ENCODE measurements around the gene MYZAP.
A peak's percentile ranks its signal among the peaks of the same experiment; 100 is the strongest.
"Not testable (repeated sequence)": the region's sequence is repeated elsewhere in the genome, so short reads cannot be mapped to it uniquely, and the experiment has no call there.

Gene MYZAP

DNA sequence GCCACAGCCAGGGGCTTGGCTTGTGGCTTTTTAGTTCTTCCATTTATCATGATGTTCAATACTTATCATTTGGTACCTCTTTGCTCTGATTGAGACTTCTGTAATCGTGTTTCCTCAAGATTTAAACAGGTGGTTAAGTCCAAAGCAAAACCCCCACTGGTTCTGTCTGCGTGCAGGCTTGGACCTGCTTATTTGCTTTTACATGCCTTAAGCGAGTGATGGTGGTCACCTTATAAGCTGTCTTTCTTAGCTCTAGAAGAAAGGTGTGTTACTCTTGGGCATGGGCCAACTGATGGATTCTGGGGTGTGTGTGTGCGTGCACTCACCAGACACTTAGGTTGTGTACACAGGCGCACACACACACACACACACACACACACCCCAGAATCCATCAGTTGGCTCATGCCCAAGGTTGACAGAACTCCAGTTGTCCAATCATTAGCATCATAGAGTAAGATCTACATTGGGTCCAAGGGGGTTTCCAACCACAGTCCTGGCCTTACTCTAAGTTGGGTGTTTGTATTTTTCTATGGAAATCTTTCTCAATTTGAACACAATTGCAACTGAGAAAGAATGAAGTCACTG is 1.2 kb downstream of the MYZAP start:
- DNase-seq (ENCODE audit: low read depth, low spot score): no peak

DNA sequence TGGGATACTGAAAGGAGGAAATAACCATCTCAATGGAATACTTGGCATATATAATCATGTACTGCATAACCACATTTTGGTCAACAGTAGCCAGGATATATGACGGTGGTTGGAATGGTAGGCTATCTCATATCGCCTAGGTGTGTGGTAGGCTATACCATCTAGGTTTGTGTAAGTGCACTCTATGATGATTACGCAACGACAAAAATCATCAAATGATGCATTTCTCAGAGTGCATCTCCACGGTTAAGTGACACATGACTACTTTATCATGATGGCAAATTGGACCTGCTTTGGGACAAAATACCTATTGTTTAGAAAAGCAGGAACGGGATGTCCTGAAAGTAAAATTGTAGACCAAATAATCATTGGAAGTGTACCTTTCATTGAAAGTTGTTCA is 2.8 kb downstream of the MYZAP start:
- no peak for DNase-seq (ENCODE audit: low read depth, low spot score)

DNA sequence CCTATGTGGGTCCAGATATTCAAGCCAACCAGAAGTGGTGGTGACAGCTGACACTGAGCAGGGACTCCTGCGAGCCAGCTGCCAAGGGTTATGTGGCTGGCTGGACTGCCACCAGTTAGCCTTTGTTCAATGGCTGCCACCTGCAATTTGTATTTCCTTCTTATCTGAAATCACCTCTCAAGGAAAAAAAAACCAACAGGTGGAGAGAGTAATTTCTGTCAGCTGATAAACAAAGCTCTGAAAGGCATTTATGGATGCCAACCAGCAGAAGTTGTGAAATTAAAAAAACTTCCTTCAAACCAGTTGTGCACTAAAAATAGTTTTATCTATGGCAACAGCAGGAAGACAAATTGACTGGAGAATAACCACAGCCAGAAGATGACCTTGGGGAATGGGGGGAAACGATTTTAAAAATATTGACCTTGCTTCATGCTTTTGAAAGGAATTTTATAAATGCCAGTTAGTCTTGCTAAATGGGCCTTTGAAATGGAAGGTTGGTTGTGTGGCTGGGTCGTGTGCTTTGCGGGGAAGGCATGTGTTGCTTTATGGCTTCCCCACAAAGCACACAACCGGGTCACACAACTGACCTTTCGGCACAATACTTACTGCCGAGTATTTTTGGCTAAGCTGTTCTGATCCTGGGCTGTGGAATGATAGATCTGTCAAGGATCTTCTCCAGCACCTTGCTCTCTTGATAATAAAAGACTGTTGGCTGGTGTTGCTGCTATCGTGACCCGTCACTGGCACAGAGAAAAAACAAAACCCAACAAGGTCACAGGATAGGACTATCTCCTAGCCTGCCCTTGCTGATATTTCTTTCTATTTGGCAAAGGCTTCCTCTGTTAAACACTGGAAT is 3.5 kb downstream of the MYZAP start:
- DNase-seq (ENCODE audit: low read depth, low spot score): no peak

DNA sequence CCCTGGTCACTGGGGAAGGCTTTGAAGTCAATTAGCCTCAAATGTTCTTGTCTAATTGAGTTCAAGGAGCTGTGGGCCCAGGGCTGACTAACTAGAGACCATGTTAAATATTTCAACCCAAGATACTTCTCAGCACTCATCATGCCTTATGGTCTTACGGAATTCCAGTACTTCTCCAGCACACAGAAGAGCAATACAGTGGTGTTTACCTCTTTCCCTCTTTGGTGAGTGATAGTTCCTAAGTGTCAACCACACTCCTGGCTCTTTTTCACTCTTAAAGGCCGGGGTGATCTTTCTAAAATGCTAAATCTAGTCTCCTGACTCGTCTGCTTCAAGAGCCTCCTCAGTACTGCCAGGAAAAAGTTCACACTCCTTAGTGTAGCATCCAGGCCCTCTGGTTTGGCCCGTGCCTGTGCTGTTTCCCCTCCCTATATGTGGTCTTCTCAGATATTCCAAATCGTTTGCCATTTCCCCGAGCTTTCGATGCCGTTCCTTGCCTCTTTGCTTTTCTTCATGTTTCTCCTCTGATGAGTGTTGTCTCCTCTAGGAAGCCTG is 4.7 kb downstream of the MYZAP start:
- DNase-seq (ENCODE audit: low read depth, low spot score): no peak

DNA sequence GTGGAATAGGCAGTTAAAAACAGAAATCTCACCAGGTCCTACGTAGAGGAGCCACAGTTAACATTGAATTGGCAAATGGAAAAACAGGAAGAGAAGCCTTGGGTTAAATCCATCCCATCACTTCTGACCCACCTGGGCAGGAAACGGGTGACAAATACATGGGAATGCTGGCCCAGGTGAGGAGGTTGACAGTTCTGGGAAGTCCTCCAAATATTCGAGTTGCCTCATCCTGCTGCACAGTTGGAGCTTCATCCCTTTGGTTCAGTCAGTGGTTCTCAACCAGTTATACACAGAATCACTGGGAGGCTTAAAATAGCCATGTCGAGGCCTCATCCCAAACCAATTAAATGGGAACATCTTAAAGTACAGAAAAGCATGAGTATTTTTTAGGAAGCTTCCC is 5.3 kb downstream of the MYZAP start:
- DNase-seq (ENCODE audit: low read depth, low spot score): no peak

DNA sequence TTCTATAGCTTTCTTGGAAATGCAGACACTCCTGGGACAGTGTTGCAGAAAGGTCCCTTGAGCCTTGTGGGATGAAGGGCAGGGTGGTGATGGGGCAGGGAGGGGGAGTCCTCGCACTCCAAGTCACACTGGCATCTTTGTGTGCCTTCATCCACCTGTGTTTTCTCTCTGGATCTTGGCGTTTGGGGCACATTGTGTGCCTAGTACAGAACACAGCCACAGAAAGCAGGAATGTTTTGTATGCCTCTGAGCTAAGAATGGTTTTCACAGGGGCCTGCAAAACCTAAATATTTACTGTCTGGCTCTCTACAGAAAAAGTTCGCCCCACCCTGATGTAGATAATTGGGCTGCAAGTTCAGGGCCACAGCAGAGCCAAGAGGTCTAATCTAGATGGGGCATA is 5.7 kb downstream of the MYZAP start:
- no peak for DNase-seq (ENCODE audit: low read depth, low spot score)

DNA sequence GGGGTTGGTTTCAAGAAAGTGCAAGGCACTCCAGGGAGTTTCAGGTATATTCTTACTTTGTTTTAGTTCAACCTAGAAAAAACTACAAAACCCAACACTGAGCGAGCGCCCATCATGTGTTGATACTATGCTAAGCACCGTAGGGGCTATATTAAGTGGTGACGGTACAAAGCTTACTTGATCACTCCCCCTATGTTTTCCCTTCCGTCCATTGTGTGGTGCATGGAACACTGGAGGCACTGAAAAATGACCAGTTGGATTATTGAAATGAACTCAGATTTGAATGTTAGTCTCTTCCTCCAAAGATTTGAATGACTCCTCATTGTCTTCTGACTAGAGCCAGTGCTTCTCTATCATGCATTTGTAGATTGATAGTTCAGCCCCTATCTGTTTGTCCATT is 6.6 kb downstream of the MYZAP start:
- DNase-seq (ENCODE audit: low read depth, low spot score): no peak

DNA sequence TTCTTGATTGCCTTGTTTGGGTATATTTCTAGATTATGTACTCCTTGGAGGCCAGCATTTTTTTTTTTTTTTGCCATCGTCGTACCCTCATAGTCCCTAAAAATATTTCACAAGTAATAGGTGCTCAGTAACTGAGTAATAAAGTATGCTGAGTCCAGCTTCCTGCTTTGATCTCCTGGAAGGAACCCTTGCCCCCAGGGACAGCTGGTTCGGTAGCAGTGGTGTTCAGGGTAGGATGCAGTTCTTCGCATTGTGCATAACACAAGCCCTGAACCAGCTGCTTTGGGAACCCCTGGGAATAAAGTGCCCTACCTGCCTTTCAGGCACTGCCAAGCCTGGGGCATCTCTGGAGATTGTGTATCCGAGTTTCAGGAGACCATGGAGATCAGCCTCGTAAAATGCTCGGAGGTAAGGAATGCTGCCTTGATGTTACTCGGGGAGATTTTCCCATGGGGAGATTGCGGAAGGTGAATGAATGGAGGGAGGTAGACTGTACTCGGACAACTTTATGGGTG is 7.6 kb downstream of the MYZAP start:
- DNase-seq (ENCODE audit: low read depth, low spot score): no peak

DNA sequence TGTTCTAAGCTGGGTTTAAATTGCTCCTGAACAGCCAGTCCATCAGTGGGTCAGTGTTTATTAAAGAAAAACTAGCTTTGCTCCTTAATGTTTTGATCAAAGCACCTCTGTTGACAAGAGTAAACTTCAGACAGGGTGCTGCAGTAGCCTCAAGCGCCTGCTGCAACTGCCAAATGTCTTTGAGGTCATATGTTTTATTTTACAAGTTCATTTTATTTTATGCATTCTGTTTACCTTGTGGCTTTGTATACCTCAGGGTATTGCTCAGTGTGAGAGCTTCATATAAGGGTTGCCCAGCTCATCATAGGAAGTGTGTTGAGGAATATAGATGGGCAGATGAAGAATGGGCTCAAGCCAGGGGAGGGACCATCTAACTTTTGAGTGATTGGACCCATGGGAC is 8.5 kb downstream of the MYZAP start:
- DNase-seq (ENCODE audit: low read depth, low spot score): no peak

DNA sequence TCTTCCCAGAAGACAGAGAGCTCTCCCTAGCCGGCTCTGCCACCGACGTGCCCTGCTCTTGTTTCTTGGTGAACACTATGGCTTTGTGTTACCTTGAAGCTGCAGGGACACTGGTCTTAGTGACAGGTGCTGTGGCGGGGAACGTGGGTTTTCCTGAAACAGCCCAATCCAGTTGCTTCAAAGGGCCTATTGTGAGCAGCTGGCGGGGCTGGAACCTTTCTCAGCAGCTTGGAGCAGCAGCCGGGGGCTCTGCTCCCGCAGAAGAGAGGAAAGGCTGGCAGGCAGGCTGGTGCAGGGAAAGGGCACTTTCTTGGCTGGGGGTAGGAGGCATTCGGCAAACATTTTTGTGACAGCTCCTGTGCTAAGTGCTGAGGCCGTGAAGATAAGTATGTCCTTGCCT is 12.8 kb downstream of the MYZAP start:
- DNase-seq (ENCODE audit: low read depth, low spot score): no peak

DNA sequence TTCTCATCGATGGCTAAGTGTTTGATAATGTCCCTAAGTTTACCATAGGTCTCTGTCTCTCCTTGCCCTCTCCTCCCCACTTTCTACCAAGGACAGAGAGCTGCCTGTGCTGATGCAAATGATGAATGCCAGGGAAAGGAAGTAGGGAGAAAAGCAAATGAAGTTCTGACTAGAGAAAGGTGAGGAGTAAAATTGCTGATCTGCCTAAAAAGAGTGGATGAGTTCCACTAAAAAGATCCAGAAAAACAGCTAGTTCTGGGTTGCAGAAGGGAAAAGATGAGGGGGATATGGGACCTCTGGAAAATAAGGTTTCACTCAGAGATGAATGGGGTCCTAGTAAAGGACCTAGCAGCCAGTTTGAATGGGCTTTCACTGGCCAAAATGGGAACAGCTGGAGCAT is 13.8 kb downstream of the MYZAP start:
- no peak for DNase-seq (ENCODE audit: low read depth, low spot score)

DNA sequence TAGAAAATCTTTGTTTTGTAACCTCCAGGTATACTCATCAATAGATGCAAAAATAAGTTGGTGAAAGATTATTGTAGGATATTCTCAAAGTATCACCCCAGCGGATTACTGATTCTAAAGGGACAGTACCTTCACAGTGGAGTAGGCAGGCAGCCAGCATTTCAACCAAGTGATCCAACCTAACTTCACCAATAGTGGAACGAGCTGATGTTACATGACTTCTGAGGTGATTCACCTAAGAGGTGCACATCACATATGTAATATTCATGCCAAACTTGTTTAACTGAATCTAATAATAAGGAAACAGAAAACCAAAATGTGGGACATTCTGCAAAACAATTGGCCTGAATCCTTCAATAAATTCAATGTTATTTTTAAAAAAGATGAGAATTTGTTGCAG is 14.3 kb downstream of the MYZAP start:
- no peak for DNase-seq (ENCODE audit: low read depth, low spot score)

DNA sequence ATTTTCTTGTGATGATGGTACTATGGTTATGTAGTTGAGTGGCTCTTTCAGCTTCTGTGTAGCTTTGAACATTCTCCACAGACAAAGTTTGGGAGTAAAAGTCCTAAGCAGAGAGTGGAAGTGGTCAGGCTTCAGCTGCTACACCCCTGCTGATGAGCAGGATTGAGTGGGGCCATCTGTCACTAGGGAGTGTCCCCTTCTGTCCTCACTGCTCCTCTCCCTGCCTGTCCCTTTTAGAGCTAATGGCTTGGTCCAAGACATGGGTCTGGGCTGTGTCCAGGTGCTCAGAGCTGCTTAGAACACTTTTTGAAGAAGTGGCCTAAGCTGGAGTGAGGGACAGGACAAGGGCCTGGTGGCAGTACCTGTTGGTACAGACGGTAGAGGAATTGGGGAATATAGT is 15.1 kb downstream of the MYZAP start:
- DNase-seq (ENCODE audit: low read depth, low spot score): no peak

DNA sequence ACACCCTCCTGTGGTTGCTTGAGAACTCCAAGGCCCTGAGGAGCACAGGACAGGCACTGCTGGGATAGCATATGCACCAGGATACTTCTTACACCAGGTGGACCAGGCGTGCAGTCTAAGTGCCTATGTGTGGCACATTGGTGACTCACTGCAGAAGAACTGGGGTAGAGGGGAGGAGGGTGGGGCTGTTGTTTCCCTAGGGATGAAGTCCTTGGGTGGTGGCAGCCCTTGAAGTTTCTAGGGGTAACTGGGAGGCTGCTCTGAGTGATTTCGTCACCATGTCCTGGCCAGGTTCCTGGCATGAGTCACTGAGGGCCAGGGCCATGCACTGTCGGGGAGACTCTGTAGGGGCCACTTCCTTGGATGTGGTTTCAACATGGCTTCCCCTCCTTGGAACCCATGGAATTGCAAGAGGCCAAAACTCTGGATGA is 15.9 kb downstream of the MYZAP start:
- peak; percentile 34 for DNase-seq (ENCODE audit: low read depth, low spot score)

DNA sequence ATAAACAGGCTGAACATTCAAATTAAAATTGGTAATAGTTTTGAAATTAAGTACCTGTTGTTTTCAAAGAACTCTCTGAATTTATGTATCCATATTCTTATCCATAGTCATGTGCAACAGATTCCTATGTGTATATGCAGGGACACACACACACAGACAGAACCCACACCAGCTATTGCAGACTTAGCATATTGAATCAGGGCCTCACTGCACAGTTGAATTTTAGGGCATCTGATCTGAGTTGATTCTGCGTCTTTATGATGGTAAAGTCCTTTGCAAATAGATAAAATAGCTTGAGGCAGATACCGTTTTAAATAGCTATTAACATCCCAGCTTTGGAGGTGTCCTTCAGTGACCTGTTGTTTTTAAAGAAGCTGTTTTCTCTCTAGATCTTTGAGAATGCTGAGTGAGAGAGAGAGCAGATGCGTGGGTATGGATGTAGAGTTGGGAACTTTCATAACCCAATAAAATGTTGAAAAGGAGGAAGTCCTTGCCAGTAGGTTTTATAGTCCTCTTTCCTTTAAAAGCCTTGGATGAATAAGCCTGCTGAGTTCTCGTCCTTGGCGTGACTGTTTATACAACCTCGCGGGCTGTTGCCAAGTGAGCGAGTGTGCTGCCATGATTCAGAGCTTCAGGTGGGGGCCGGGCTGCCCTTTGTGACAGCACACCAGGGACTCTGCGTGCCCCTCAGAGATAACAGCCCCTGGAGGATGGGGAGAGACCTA is 18.3 kb downstream of the MYZAP start:
- DNase-seq (ENCODE audit: low read depth, low spot score): peak; percentile 72

DNA sequence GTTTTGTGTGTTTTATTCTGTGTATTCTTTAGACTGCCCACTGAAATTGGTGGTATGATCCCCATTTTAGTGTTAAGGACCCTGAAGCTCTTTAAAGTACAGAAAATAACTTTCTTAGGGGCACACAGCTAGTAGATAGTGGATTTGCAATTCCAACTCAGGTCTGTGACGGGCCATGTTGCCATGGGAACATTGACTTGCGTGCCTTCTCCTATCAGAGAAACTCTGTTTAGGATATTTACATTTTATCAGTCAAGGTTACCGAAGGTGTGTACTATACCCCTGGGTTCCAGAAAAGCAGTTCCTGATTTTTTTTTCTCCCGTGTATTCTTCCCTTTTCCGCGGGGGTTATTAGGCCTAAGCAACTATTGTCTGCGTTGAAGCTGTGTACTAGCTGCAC is 19.4 kb downstream of the MYZAP start:
- no peak for DNase-seq (ENCODE audit: low read depth, low spot score)

DNA sequence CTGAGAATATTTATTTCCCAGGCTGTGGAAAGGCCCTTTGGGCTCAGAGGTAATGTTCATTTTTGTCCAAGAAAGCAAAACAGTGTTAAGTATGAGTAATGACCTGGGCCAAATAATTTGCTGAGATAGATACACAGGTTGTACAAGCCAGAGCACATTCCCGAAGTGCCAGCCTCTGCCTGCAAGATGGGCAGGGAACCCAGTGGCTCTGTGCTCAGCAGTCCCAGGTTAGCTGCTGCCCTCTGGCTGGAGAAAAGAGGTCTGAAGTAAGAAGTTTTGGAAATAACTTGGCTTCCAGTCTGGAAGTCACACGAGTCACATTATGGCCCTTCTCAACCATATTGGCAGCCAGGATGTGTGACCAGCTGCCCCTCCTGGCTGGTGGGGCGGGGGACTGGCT is 20.2 kb downstream of the MYZAP start:
- DNase-seq (ENCODE audit: low read depth, low spot score): peak; percentile 39

DNA sequence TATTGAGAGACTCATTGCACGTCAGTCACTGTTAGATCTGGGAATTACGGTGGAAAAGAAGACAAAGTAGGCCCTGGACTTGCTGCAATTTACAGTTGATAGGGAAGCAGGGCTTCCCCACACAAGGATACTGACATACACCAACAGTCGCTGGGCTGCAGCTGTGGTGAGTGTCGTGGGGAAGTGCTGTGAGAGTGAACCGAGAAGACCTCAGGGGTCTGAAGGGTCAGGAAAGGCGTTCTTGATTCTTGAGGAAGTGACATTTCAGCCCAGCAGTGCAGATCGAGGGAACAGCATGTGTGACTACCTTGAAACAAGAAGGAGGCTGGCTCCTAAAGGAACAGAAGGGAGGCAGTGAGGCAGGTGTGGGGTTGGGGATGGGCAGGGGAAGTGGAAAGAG is 22.5 kb downstream of the MYZAP start:
- no peak for DNase-seq (ENCODE audit: low read depth, low spot score)

DNA sequence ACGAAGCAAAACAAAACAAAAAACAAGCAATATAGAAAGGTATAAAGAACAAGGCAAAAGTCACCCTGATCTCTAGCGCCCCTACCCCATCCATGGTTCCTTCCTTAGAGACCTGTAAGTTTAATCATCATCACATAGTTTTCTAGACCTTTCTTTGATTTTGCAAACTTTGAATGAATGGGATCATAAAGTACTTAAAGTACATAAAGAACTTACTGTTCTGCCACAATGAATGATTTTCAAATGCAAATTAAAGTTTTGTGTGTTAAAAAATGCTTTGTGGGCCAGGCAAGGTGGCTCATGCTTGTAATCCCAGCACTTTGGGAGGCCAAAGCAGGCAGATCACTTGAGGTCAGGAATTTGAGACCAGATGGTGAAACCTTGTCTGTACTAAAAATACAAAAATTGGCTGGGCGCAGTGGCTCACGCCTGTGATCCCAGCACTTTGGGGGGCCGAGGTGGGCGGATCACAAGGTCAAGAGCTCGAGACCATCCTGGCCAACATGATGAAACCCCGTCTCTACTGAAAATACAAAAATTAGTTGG is 24.3 kb downstream of the MYZAP start:
- not testable (repeated sequence) for DNase-seq (ENCODE audit: low read depth, low spot score)

DNA sequence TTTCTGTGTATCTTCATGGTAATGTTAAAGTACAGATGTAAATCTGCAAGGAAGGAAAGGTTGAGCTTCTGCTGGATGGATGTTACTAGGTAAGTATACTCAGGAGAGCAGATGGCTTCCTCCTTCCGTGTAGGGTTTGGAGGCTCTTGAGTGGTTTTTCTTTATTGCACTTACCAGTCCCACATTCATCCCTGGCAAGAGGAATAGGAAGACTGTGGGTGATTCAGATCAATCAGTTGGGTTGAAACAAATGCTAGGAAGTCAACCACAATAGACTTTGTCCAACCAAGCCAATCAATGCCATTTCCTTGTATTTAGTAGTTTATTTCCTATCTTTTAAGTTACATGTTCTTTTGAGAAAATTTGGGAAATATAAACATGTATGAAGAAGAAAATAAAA is 26.6 kb downstream of the MYZAP start:
- DNase-seq (ENCODE audit: low read depth, low spot score): no peak

DNA sequence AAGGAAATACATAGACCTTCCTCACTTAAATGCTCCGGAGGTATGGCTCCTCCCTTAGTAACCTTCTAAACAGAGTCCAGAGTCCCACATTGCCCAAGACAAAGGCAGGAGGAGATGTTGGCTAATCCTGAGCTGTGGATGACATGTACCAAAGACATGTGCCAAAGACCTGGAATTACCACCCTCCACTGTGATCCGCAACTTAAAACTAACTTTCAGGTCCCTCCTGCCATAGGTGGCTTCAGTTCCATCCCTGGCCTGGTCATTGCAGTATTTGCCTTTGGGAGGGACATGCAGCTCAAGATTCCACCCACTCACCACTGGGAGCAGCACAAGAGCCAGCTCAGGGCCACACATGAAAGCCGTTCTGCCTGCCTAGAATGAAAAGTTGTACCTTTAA is 28.0 kb downstream of the MYZAP start:
- DNase-seq (ENCODE audit: low read depth, low spot score): no peak

DNA sequence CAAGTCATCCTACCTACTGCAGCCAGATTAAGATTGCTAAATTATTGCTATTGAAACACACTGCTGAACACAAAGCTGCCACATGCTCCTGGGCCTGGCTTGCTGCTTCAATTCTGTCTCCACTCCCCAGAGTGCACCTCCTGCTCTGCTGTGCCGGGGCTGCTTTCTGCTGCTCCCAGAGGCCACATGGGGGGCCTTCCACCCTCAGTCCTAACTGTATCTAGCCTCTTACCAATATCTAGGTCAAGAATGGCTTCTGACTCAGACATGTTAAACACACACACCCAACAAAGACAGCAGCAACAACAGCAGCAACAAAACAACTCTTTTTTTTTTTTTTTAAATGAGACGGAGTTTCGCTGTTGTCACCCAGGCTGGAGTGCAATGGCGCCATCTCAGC is 33.0 kb downstream of the MYZAP start:
- DNase-seq (ENCODE audit: low read depth, low spot score): no peak
